ENCODE results near the gene TAS1R3.

GRCh38 chr1:1304331-1305299, 26.5 kb upstream of the TAS1R3 start:
- TF ChIP-seq POLR2A (IDR thresholded peaks at IDR 0.05; ENCODE audit: low read length) (no peak), GATA1 (IDR thresholded peaks at IDR 0.05; ENCODE audit: low read depth, low read length) (no peak)

All from erythroblast (primary cell).